Fibroblast of mammary gland (primary cell): ENCODE results near the gene ASMTL.
"Not testable (repeated sequence)": the region's sequence is repeated elsewhere in the genome, so short reads cannot be mapped to it uniquely, and the experiment has no call there.

Experiments
- DNase-seq: peaks from one replicate; pipeline ENCODE4 v3.0.0-alpha.2; 2010; ENCODE audit warnings: low read depth
- H3K4me3 ChIP-seq: 2 replicates; pipeline ENCODE4 v1.5.1; 2011; ENCODE audit warnings: low read depth, mild to moderate bottlenecking, low read length, moderate library complexity; ENCODE audit not compliant: control insufficient read depth
- TF ChIP-seq, protein P1 (sequence below): conservative IDR thresholded peaks from 2 replicates; pipeline ENCODE4 v1.5.1; 2011; ENCODE audit warnings: low read depth, low read length, inconsistent platforms; ENCODE audit not compliant: control insufficient read depth, insufficient read depth

The ASMTL gene

DNA sequence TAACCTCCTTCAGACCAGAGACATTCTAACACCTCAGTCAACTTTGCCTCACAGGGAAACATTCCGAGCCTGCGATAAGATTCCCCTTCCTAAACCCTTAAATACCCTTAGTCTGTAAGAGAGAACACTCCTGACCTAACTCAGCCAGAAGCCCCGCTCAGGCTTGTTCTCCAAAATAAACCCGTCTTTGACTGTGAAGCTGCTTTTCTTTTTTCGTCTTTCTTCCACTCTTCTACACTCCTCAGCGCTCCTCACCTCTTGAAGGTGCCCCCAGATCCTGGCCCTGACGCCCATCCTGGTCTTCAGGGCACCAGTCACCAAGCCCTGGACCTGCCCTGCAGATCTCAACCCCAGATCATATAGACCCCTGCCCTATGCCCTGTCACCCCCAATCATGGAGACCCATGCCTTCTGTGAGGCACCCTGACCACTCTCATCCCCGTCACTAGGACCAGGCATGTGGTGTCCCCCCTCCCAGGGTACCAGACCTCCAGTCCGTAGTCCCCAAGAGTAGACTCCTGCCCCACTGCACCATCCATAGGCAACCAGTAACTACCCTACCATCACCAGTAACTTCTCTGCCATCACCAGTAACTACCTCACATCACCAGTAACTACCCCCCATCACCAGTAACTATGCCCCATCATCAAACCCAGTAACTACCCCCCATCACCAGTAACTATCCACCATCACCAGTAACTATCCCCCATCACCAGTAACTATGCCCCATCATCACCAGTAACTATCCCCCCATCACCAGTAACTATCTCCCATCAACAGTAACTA is 3.5 kb downstream of the ASMTL start:
- H3K4me3 ChIP-seq = no peak overlapping the region
- TF ChIP-seq, protein P1, sequence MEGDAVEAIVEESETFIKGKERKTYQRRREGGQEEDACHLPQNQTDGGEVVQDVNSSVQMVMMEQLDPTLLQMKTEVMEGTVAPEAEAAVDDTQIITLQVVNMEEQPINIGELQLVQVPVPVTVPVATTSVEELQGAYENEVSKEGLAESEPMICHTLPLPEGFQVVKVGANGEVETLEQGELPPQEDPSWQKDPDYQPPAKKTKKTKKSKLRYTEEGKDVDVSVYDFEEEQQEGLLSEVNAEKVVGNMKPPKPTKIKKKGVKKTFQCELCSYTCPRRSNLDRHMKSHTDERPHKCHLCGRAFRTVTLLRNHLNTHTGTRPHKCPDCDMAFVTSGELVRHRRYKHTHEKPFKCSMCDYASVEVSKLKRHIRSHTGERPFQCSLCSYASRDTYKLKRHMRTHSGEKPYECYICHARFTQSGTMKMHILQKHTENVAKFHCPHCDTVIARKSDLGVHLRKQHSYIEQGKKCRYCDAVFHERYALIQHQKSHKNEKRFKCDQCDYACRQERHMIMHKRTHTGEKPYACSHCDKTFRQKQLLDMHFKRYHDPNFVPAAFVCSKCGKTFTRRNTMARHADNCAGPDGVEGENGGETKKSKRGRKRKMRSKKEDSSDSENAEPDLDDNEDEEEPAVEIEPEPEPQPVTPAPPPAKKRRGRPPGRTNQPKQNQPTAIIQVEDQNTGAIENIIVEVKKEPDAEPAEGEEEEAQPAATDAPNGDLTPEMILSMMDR = no peak
- DNase-seq = no peak

DNA sequence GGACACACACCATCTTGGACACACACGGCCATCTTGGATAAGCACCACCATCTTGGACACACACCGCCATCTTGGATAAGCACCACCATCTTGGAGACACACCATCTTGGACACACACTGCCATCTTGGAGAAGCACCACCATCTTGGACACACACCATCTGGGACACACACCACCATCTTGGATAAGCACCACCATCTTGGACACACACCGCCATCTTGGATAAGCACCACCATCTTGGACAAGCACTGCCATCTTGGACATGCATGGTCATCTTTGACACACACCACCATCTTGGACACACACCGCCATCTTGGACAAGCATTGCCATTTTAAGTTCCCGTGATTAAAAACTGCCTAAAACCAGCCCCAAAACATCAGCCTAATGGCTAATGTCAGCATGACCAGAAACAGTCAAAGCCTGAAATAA is 4.1 kb downstream of the ASMTL start:
- DNase-seq, H3K4me3 ChIP-seq: not testable (repeated sequence)

DNA sequence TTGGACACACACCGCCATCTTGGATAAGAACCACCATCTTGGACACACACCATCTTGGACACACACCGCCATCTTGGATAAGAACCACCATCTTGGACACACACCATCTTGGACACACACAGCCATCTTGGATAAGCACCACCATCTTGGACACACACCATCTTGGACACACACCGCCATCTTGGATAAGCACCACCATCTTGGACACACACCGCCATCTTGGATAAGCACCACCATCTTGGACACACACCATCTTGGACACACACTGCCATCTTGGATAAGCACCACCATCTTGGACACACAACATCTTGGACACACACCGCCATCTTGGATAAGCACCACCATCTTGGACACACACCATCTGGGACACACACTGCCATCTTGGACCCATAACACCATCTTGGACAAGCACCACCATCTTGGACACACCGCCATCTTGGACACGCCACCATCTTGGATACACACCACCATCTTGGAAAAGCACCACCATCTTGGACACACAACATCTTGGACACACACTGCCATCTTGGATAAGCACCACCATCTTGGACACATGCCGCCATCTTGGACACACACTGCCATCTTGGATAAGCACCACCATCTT is 4.6 kb downstream of the ASMTL start:
- H3K4me3 ChIP-seq, DNase-seq: not testable (repeated sequence)

DNA sequence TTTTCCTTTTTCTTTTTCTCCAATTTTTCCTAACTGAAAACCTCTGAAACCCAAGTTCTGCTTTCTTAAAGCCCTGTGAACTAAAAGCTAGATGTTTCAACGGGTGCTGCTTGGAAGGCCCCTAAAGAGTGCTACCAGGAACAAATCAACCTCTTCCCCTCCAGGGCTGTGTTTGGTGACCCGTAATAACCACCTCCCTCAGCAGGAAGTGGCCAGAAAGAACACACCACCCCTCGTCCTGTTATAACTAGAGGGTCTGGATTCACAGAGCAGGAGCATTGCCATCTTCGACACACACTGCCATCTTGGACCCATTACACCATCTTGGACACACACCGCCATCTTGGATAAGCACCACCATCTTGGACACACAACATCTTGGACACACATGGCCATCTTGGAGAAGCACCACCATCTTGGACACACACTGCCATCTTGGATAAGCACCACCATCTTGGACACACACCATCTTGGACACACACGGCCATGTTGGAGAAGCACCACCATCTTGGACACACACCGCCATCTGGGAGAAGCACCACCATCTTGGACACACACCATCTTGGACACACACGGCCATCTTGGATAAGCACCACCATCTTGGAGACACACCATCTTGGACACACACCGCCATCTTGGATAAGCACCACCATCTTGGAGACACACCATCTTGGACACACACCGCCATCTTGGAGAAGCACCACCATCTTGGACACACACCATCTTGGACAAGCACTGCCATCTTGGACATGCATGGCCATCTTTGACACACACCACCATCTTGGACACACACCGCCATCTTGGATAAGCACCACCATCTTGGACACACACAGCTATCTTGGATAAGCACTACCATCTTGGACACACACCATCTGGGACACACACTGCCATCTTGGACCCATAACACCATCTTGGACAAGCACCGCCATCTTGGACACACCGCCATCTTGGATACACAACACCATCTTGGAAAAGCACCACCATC is 5.4 kb downstream of the ASMTL start:
- DNase-seq, H3K4me3 ChIP-seq: not testable (repeated sequence)

DNA sequence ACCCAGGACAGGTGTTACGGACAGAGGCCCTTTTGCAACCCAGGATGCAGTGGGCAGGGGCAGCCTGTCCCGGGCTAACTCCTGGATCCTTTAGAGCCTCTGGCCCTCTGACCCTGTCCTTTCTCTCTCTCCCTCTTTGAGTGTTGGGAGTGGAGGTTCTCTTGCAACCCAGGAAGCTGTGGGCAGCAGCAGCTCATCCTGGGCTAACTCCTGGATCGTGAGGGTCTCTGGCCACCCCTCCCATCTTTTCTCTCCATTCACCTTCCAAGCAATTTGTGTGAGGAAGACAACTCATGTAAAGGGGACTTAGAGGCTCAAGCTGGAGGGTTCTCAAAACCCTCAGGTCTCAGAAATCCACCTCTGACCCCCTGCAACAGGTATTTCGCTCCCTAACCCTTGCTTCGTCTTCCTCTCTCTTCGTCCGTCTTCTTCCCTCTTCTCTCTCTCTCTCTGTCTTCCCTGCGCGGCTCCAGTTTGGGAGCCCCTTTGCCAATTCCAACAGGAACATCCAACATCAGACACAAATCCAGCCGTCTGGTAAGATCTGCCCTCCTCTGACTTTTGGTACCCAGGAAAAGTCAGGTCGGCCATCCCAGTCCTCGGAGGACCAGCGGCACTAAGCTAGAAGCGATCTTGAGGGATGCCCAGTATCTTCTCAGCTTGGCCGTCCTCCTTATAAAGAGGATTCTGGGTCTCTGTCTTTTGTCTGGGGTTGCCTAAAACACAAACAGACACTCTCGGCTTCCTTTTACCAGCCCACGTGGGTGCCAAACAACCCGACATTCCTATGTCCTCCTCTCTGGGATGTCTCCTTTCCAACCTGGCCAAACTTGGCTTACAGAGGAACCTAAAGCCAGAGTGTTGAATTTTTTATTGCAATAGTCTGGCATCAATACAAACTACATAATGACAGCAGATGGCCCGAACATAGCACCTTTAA is 7.9 kb downstream of the ASMTL start:
- TF ChIP-seq, protein P1 = no peak
- DNase-seq = no peak
- H3K4me3 ChIP-seq = no peak overlapping the region

DNA sequence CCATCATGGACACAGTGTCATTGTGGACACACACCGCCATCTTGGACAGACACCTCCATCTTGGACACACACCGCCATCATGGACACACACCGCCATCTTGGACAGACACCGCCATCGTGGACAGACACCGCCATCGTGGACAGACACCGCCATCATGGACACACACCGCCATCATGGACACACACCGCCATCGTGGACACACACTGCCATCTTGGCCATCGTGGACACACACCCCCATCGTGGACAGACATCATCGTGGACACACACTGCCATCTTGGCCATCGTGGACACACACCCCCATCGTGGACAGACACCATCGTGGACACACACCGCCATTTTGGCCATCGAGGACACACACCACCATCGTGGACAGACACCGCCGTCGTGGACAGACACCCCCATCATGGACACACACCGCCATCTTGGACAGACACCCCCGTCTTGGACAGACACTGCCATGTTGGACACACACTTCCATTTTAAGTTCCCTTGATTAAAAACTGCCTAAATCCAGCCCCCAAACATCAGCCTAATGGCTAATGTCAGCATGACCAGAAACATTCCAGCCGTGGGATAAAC is 9.1 kb downstream of the ASMTL start:
- H3K4me3 ChIP-seq = no peak overlapping the region
- TF ChIP-seq, protein P1 = no peak
- no peak for DNase-seq

DNA sequence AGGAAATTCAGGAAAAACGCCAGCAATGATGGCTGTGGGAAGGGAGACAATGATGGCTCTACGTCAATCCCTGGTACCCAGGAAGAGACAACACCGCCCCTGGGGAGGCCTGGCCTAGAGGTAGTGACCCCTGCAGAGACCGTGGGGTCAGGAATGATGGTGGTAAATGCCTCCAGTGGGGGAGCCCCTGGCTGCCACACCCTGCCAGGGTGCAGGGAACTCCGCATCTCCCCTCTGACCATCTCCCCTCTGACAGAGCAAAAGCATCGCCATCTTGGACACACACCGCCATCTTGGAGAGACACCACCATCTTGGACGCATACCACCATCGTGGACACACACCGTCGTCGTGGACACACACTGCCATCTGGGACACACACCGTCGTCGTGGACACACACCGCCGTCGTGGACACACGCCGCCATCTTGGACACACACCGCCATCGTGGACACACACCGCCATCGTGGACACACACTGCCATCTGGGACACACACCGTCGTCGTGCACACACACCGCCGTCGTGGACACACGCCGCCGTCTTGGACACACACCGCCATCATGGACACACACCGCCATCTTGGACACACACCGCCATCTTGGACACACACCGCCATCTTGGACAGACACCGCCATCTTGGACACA is 9.9 kb downstream of the ASMTL start:
- no peak overlapping the region for H3K4me3 ChIP-seq
- no peak for DNase-seq
- TF ChIP-seq, protein P1 = no peak
